ENCODE data around the gene ZSWIM5.

GRCh38 chr1:44995467-44996238 is 210.8 kb downstream of the ZSWIM5 start:
- TF ChIP-seq CTCF (IDR thresholded peaks at IDR 0.05) = no peak
- no peak for TF ChIP-seq POLR2A (IDR thresholded peaks at IDR 0.05)
